ENCODE measurements around the gene PSG6. TPM values are rescaled to one million over a fixed set of nuclear protein-coding genes. Genes with fewer than 3 reads are reported as not detected.

Gene PSG6
- not detected in 2 replicates for total RNA-seq

GRCh38 chr19:42917634-42918033 is at the start of gene PSG6:
TSS of gene PSG6 (minus strand) at chr19:42917894. CDS start at chr19:42917792, 102 bp downstream.

GRCh38 chr19:42937107-42937506 is 19.4 kb upstream of the PSG6 start, which contains the start of gene PSG7:
TSS of gene PSG7 (minus strand) at chr19:42937207. CDS start at chr19:42937076, 131 bp downstream.

GRCh38 chr19:42879613-42880012 is 38.1 kb downstream of the PSG6 start, which contains the start of gene PSG1:
TSS of gene PSG1 (minus strand) at chr19:42879713. CDS start at chr19:42879581, 132 bp downstream.

Other genes with a start within 250 kb of the PSG6 start
- gene PSG3, start 177.4 kb downstream of the PSG6 start, total RNA-seq, result 0.13 and 0.16 TPM in 2 replicates
- not detected in 2 replicates for gene PSG8, start 152.2 kb downstream of the PSG6 start, total RNA-seq
- 0.06 TPM in 1 of 2 replicates, not detected in the other for gene PSG1, start 38.2 kb downstream of the PSG6 start, total RNA-seq
- not detected in 2 replicates for gene PSG7, start 19.3 kb upstream of the PSG6 start, total RNA-seq
- gene PSG11, start 108.6 kb upstream of the PSG6 start, total RNA-seq, result not detected in 2 replicates
- not detected in 2 replicates for gene PSG2, start 164.8 kb upstream of the PSG6 start, total RNA-seq